Measurements from ENCODE around the gene MYO1D.

The MYO1D gene

DNA sequence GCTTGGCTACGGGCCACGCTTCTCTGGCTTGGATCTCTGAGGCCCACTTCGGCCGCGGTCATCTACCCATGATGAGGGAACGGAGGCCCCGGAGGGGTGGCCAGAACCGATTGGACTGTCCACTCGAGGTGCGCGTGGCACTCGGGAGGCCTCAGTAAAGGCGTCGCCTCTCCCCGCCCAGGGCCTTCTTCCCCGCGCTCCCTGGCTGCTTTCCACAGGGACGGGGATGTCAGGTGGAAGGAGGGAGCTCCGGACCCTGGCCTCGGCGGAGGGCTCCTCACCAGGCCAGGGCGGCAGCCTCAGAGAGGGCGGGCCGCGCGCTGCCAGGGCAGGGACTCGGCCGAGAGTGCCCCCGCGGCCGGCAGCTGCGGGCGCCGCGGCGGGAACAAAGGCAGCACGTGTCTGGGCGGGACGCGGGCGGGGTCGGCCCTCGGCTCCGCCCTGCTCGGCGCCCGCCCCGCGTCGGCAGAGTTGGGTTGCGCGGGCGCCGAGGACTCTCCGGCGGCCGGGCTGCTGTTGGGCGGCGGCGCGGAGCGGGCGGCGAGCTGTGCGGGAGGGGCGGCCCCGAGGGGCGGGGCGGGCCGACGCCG is 390.7 kb downstream of the MYO1D start:
- peak in 12 of 14 donors; percentile 59 to 89 (median 76) for DNase-seq

DNA sequence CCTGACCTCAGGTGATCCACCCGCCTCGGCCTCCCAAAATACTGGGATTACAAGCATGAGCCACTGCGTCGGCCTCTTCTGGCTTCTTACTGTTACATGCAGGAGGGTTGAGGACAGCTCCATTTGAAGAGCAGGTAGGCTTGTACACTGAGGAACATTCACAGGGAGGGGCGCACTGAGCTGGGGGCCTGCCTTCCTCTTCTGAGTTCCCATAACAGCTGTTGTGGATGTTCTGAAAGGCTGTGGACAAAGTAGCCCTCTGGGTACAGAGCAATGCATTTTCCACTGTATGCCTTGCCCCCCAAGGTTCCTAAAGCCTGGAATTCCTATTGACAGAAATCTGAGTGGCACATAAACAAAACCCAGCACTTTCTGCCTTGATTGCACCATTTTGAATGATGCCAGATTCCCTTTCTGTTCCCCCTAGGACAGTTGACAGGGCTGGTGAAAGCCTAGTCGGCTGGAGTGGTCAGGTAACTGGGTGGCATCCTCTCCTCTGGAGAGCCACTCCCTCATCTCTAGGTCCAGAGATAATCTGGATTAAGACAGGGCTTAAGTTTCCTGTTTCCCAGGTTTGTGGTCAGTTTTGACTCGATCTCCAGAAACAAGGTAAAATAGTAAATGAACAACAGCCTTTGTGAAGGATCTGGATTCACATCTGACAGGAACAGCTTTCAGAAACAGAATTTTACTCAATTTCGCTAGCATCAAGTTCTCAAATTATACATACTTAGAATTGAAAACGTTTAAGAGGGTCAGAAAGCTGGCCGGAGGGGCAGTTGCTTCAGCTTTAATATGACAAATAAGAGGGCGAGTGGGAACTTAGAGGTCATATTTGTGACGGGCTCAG is 391.4 kb downstream of the MYO1D start:
- peak in 1 of 14 donors; percentile 22 for DNase-seq

DNA sequence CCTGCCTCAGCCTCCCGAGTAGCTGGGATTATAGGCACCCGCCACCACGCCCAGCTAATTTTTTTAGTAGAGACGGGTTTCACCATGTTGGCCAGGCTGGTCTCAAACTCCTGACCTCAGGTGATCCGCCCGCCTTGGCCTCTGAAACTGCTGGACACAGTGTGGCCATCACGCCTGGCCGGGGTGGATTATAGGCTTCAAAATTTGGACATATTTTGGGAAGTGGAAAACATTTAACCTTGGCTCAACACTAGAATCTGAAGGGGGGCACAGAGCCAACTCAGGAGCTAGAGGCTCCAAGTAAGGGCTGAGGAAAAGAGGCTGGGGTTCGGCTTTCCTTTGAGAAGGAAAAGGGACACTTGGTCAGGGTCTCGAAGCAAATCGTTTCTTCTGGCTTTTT is 392.3 kb downstream of the MYO1D start:
- DNase-seq: no peak

DNA sequence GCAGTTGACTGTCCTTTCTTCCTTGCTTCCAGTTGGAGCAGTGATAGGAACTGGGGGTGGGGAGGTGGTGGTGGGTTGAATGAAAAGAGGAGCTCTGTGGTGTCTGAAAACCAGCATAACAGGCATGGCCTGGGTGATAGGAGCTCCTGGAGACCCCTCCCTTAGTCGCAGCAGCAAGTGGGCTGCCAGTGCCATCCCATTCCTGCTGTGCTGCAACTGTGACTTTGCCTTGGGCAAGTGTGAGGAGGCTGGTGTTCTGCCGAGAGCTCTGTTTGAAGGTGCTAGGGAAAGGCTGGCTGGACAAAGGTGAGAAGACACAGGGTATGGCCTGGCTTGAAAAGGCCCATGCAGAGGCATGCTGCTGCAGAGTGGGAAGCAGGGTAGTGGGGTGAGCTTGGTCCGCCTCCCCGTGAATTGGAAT is 392.9 kb downstream of the MYO1D start:
- DNase-seq: peak in 1 of 14 donors; percentile 71

DNA sequence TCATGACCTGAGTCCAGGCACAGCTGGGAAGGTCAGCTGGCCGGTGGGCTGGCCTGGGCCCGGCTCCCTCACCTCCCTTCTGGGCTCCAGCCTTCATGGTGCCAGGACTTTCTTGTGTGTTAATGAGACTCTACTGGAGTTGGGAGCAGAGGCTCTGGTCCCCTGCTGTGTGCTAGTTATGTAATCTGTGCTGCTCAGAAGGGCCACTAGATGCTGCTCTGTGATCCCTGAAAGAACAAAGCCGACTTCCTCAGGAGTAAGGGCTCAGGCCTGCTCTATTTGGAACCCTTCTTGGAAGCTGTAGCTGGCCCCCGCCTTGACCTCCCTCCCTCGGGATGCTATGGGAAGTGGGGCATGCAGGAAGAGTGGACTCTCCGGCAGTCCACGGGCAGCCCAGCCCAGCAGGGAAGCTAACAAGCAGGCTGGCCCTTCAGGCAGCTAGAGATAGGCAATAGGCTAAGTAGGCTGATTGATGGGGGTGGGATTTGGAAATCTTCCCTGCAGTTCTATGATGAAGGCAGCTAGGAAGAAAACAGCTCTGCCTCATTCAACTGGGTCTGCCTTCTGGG is 393.4 kb downstream of the MYO1D start:
- DNase-seq: peak in 12 of 14 donors; percentile 66 to 92 (median 82)

DNA sequence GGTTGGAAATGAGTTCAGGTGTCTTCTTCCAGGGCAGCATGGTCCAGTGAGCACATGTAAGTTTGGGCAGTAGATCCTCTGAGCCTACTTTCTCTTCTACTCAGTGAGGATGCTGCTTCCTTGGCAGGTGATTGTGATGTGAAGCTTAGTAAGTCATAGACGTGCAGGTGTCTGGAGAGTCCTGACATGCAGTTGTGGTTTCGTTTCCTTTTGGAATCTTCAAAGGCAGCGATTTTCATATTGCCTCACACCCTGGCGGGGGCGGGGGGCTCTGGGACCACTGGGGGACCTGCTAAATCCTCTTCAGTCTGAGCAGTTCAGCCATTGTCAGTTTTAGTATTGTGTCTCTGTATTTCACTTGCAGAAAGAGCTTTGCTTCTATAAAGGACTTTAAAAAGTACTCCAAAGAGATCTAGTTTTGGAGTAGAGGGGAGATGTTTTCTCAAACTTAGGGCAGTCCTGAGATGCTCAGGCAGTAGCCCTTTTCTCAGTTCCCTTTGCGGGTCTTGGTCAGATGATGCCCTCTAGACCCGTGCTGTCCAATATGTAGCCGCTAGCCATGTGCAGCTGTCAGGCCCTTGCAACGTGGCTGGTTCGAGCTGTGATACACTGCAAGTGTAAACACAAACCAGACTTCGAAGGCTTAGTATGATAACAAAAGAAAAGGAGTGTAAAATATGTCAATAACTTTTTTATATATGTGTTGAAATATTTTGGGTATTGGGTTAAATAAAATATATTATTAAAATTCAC is 394.2 kb downstream of the MYO1D start:
- peak in 1 of 14 donors; percentile 12 for DNase-seq

DNA sequence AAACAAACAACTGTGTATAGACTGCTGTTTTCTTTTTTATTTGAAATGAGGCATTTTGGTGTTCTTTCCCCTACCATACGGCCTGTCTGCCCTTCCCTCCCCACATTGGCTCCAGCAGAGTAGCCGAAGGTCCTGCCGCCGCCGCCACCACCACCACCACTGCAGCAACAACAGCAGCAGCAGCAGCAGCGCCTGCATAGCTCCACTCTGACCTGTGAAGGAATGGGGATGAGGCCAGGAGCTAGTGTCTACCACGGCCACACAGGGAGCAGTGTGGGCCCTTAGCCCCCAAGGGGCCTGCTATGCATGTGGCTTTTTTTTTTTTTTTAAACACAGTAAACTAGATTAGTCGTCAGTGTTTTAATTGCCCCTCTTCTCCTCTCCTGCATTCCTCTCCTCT is 395.7 kb downstream of the MYO1D start:
- DNase-seq: no peak

DNA sequence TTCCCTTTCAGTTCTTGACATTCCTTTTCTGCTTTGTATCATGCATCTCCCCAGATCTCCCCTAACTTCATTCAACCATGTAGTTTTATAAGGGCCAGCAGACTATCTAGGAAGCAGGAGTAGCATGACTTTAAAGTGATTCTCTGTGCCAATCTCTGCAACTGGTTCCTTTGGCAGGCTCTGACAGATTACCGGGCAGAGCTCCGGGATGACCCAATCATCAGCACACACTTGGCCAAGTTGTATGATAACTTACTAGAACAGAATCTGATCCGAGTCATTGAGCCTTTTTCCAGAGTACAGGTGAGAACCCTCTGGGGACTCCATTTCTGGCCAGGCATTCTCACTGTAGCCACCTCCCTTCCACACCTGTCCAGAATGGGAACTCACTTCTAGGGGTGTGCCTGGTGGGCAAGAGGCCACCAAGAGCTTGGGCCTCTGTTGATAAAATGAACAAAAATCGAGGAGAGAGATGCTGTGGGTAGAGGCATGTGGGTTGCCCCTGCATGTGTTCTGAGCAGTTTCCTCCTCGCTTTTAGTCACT is 397.8 kb downstream of the MYO1D start:
- no peak for DNase-seq

DNA sequence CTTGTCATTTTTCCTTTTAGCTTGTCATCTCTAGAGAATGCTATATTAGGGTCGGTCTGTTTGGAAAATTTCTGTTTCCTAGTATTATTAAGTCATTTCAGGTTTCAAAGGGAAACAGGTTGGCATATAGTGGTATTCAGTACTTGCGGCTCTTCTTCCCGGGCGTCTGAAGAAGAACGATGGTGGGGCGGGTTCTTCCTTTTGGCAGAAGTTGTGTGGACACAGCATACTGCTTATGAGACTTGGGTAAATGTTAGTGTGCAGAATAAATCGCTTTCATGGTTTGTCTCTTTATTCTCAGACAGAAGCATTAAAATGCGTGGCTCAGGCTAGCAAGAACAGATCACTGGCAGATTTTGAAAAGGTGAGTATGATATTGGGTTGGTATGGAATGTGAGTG is 399.7 kb downstream of the MYO1D start:
- no peak for DNase-seq

DNA sequence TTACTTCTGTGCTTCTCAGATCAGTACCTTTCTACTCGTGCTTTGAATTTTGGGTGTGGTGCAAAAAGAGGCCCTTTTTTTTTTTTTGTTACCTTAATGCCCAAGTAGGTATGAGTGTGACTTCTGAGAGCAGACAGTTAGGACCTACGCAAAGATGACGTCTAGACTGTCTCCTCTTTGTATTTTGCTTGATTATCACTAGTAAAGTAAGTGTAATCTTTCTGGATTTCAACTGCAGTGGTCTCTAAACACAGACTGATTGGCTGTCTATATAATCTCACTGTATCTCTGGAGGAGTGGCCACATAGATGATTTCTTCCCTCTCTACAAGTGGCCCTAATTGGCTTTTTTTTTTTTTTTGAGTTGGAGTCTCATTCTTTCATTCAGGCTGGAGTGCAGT is 401.7 kb downstream of the MYO1D start:
- DNase-seq: no peak

DNA sequence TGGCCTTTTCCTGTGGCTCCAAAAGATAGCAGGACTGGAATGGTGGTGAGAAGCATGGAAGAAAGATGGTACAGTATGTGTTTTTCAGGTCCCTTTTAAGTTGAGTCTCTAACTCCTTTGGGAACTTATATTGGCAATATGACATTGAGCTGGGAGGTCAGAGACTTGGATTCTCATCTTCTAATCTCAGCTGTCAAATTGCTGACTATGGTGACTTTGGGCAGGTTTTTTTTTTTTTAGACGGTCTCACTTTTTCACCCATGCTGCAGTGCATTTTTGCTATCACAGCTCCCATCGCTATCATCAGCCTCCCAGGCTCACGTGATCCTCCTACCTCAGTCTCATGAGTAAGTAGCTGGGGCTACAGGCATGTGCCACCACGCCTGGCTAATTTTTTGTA is 405.3 kb downstream of the MYO1D start:
- DNase-seq: no peak

DNA sequence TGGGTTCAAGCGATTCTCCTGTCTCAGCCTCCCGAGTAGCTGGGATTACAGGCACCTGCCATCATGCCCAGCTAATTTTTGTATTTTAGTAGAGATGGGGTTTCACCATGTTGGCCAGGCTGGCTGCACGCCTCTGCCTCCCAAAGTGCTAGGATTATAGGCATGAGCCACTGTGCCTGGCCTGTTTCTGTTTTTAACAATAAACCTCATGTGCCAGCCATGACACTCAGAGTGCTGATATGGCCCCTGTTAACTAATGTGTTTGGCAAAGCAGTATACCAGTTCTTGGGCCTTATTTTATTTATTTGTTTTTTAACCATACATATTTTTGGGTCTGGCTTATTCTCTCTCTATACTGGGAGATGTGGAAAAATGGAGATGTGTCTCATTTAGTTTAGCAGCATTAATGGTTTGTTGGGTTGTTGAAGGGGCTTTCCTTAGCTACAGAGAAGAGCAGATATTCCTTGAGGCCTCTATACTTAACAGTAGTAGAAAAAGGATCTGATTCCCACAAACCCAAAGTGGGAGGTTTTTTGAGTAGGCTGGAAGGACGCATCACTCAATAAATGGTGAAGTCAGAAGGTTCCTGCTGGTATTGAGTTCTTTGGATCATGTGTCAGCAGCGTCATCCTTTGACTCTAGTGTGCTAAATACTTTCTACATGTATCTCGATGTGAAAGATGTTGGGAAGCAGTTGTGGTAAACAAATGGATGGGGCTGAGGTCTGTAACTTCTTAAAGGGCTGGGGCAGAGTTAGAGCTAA is 406.3 kb downstream of the MYO1D start:
- no peak for DNase-seq

DNA sequence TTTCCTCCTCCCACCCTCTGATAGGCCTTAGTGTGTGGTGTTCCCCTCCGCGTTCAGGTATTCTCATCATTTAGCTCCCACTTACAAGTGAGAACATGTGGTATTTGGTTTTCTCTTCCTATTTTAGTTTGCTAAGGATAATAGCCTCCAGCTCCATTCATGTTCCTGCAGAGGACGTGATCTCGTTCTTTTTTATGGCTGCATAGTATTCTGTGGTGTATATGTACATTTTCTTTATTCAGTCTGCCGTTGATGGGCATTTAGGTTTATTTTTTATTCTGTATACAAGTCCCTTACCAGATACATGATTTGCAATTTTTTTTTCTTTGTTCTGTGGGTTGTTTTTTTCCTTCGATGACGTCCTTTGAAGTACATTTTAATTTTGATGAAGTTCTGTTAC is 409.0 kb downstream of the MYO1D start:
- DNase-seq: no peak

DNA sequence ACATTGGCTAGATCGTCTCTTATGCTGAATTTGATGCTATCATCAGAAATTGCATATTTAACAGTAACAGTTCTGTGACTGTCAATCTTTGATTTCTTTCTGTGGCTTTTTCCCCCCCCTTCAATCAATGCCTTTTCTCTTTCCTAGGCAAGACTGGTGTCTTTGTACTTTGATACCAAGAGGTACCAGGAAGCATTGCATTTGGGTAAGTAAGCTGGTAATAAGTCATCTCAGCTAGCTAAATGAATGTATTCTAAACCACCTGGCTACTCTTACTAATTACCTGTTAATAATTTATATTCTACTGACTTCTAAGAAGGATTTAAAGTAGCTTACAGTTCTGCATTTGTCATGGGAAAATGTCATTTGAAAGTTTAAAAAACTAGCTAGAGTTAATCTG is 412.6 kb downstream of the MYO1D start:
- DNase-seq: no peak

DNA sequence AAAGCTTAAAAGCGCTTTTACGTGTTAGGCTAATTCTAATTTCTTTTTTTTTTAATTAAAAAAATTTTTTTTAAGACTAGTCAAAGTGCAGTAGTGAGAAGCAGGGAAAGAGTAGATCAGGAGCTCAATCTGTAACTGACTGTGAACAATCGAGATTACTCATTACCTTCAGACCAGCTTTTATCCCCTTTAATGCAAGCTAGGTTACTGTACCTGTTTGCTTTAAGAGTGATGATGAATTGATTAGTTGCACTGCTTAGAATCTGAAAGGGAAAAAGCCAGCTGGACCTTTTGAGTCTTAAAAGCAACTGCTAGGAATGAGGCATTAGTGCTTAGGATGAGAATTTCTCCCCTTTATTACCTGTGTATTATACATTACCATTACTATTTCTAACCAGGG is 413.6 kb downstream of the MYO1D start:
- no peak for DNase-seq

DNA sequence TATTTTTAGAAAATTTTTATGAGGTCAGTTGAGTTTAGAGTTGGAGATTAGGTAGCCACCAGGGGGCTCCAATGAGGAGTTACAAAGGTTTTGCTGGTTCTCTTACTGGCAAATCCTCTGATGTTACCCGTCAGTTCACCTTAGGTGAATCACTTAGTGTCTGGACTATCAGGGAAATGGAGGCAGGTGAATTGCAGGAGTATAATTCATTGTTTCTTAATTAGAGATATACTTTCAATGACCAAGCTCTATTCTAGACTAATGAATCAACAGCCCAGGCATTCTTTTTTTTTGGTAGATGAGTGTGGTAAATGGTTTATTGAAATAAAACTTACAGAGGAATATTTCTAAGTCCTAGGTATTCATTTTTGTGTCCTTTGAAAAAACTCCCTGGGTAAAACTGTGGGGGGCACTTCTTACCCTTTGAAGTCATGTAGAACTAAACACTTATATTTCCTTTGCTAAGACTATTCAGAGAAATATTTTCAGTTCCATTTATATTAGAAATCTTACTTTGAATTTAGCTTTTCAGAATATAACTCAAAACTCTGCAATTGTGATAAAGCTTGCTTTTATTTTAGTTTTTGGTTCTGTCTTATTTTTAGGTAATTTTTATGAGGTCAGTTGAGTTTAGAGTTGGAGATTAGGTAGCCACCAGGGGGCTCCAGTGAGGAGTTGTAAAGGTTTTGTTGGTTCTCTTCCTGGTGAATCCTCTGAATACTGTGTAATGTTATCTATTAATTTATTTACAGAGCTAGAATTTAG is 414.9 kb downstream of the MYO1D start:
- DNase-seq: peak in 4 of 14 donors; percentile 1 to 10 (median 8)

DNA sequence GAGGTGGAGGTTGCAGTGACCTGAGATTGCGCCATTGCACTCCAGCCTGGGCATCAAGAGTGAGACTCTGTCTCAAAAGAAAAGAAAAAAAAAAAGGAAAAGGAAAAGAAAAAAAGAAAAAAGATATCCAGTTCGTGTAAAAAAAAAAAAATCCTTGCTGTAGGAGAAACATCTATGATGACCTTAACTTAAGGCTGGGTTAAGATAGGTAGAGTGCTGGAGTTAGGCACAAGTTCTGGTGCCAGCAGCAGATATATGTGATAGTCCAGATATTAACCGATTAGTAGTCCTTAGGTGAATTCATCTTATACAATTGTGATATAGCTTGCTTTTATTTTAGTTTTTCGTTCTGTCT is 415.4 kb downstream of the MYO1D start:
- DNase-seq: no peak

DNA sequence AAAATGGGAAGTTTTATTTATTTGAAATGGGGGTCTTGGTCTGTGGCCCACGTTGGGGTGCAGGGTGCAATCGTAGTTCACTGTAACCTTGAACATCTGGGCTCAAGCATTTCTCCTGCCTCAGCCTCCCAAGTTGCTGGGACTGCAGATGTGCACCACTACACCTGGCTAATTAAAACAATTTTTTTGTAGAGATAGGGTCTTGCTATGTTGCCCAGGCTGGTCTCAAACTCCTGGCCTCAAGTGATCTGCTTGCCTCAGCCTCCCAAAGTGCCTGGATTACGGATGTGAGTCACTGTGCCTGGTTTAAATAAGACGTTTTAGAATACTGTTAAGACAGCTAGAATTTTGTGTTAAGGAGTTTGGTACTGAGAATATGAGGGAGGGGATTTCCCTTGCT is 416.9 kb downstream of the MYO1D start:
- DNase-seq: no peak

DNA sequence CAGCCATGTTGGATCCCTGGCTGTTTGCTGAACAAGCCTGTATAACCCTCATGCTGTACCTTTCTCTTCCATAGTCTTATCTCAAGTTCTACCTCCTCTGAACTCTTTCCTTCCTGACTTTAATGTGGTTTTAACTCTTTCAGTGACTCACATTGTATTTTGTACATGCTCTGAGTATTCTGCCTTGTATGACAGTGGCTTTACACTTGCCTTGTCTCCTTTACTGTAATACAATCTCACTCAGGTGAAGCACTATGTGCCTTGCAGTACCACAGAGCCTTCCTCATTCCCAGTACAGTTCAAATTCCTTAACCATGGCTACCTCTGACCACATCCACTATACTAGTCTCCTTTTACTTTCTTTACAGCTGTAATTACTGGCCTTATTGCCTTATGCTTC is 418.6 kb downstream of the MYO1D start:
- no peak for DNase-seq

DNA sequence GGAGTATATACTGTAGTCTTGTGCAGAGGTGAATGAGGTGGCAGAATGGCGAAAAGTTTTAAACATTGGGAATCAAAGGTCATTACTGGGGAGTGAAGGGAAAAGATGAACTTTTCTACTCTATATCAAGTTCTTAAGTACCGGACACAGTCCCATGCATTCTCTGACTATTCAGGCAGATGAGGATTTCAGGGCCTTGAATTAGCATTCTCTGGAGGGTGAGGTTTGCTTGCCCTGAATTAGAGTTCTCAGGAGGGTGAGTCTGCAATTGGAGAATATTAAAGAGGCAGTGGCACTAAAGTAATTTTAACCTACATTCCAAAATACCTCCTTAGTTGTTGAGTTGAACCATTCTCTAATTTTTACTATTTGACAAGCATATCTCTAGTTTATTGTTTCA is 423.6 kb downstream of the MYO1D start:
- DNase-seq: no peak

DNA sequence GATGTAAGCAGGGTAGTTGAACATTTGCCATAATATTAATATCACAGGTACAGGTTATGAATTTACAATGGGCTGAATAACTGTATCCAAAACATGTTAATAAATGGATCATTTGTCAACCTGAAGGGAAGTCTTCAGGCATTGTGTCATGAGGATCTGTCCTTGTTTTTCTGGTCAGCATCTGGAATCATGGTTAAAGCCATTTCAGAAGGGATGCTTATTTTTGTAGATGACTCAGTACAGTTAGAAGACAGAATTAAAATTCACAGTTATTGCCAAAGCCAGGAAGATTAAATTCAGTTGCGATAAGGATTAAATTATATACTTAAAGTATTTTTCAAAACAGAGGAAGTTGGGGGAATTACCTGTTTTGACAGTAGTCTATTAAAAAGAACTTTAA is 424.6 kb downstream of the MYO1D start:
- DNase-seq: no peak
